Measurements from ENCODE around the gene TMOD2.
"Not testable (repeated sequence)": the region's sequence is repeated elsewhere in the genome, so short reads cannot be mapped to it uniquely, and the experiment has no call there.

TMOD2 gene

GRCh38 chr15:51775967-51776816, 24.8 kb downstream of the TMOD2 start:
- no peak for DNase-seq

DNA sequence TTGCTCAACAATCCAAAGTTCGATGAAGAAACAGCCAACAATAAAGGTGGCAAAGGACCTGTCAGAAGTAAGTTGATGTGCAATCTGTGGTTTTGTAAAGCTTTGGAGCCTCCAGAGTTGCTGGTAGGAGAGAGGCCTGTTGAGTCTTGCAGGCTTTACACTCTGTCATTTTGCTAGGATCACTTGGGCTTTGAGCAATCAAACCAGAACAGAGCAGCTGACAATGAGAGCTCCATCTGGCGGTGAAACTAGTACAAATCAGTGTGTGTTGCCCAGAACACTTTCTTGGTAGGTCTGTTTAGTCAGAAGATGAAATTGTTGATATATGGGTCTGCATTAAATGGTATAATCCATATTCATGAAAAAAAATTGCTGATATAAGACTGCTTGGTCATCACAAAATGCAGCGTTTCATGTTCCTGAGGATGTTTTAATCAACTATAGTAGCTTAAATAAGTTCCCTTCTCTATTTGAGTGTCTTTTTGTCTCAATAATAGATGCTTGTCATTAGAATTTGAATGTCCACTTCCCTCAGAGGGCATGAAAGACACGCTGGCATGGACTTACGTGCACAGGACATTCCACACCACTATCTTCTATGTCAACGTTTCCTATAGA, 25.7 kb downstream of the TMOD2 start:
- DNase-seq, result no peak

GRCh38 chr15:51780636-51781035, 29.2 kb downstream of the TMOD2 start:
- DNase-seq, result no peak

- no peak for DNase-seq
Measured at GRCh38 chr15:51781506-51781905, 30.1 kb downstream of the TMOD2 start.

GRCh38 chr15:51782357-51782896, 31.0 kb downstream of the TMOD2 start:
- DNase-seq, result no peak

- no peak for DNase-seq
Measured at GRCh38 chr15:51783967-51784366, 32.6 kb downstream of the TMOD2 start.

GRCh38 chr15:51787130-51787529, 35.7 kb downstream of the TMOD2 start:
- DNase-seq, result not testable (repeated sequence)

DNA sequence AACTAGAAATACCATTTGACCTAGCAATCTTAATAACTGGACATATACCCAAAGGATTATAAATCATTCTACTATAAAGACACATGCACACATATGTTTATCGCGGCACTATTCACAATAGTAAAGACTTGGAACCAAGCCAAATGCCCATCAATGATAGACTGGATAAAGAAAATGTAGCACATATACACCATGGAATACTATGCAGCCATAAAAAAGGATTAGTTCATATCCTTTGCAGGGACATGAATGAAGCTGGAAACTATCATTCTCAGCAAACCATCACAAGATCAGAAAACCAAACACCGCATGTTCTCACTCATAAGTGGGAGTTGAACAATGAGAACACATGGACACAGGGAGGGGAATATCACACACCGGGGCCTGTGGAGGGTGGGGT, 41.1 kb downstream of the TMOD2 start:
- DNase-seq, result not testable (repeated sequence)

GRCh38 chr15:51793521-51794305, 42.3 kb downstream of the TMOD2 start:
- DNase-seq, result no peak

DNA sequence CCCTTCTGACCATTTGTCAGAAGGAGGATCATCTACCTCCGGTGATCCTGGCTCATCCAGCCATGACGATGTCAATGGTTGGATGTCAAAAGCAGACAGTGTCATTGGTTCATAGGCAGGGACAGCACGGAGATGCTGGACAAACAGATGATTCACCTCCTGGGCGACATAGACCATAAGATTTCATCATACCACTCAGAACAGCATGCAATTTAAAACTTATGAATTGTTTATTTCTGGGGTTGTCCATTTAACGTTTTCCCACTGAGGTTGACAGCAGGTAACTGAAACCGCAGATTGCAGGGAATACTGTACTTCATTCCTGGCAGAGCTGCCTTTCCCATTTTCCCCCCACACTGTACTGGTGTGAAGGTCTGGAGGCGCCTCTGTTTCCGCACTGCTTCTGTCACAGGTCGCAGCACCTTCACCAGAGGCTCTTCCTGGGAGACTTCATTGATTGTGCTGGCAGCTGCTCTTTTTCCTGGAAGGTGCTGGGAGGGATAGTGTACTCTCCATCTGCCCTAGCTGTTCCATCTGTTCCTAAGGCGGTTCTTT, 45.5 kb downstream of the TMOD2 start:
- DNase-seq, result no peak

GRCh38 chr15:51798281-51798680, 46.9 kb downstream of the TMOD2 start:
- no peak for DNase-seq

DNA sequence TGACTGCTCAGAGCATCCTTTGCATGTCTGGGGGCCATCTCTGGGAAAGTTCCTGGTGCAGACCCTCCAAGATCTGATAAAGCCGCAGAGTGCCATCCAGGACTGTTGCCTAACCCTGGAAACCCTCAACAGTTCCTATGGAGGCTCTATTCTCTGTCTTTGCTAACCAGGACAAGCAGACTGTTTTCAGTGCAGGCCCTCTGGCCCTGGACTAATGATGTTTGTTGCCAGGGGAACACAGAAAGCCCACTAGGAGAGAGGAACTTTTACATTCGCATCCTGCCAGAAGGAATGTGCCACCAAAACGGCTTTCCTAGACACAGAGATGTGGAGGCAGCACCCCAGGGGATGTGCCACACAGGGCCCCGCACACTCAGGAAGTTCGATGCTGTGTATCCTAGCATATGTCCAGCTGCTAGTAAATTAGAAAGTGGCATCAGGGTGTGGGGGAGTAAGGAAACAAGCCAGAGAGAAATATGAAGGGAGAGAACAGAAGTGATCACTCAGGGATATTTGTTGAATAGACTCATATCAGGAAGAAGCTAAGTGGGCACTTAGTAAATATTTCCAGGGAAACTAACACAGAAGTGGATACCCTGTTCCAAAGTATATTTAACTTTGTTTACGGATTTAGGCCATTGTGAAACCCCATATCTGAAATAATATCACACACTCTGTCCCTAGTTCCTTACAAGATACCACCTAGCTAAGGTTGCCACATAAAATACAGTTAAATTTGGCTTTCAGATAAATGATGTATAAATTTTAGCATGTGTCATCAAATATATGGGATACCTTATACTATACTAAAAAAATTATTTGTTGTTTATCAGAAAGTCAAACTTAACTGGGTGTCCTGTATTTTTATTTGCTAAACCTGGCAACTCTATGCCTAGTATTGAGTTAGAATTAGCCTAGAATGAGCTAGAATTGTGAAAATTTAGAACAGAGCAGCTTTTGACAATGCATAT, 48.2 kb downstream of the TMOD2 start:
- no peak for DNase-seq

DNA sequence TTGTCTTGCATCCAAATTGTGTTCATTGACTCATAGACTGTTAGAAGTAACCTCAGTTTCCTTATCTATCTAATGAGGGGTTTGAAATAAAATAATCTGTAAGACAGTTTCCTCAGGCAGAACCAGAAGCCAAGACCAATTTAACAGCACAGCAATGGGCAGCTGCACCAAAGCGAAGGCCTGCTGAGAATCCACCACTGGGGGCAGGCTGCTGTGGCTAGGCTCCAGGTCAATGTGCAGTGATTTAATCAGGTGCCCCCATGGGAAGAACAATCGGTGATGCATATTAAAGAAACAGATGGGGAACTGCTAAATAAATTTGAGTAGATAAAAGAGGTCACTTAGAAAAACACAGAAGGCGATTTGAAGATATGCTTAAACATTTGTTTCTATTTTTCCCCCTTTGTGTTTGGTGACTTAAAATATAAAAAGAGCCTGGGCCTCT, 50.0 kb downstream of the TMOD2 start:
- no peak for DNase-seq

GRCh38 chr15:51802593-51802992, 51.2 kb downstream of the TMOD2 start:
- DNase-seq, result no peak

DNA sequence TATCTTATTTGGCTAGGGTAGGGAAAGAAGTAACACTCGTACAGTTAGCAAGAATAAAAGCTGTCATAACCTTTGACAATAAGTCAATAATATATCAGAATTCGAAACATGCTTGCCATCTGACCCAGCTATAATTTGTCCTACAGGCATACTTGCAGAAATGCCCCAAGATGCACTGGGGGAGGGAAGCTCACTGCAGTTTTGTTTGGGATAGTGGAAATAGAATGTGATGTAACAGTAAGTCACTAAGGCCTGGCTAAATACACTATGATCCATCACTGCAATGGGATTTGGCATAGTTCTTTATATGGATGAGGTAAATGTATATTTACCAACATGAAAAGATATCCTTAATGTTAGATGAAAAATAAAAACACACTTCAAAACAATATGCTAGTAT, 52.6 kb downstream of the TMOD2 start:
- no peak for DNase-seq

DNA sequence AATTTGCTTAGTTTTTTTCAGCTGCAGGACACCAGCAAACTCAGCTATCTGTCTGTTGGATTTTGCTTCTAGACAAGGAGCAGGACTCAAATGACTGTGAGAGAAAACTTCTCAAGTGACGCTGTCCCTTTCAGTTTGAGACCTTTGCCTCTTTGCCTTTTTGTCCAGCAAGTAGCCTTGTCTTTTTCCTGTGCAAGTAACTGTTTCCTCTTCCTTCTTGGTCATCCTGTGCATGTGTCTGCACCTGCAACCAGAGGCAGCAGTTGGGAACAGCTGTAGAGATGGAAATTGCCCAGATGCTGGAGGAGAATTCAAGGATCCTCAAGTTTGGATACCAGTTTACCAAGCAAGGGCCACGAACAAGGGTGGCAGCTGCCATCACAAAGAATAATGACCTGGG, 54.7 kb downstream of the TMOD2 start:
- no peak for DNase-seq

DNA sequence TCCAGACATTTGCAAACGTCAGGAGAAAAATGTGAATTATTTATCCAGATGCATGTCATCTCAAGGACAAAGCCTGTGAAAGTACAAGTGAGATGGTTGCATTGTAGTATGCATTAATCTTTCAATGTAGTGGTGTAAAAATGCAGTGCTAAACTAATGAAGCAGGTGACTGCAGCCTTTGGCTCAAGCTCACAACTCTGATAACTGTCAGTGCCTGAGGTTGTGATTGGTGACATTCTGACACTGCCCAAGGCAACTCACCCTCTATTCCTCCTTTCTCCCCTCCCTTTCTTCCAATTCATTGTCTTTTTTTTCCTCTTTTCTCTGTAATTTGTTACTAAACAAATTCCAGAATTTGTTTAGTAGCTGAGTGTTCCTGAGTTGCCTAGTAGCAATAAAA, 58.1 kb downstream of the TMOD2 start:
- DNase-seq, result no peak

DNA sequence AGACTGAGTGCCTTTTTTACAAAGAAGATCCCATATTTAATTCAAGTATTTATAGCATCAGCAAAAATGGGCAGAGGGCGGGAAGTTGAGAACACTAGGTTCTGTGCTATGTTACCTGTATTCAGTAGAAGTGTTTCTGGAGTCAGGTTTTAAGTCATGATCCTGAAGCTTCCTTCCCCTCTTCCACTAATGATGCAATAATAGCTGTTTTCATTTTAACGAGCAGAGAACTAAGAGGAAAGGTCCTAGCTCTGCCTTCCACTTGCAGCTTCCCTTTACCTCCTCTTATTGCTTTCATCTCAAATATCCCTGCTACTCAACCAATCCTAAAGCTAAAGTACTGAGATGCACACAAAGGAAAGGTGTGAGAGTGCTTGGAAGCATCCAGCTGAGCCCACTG, 61.2 kb downstream of the TMOD2 start:
- DNase-seq, result no peak

DNA sequence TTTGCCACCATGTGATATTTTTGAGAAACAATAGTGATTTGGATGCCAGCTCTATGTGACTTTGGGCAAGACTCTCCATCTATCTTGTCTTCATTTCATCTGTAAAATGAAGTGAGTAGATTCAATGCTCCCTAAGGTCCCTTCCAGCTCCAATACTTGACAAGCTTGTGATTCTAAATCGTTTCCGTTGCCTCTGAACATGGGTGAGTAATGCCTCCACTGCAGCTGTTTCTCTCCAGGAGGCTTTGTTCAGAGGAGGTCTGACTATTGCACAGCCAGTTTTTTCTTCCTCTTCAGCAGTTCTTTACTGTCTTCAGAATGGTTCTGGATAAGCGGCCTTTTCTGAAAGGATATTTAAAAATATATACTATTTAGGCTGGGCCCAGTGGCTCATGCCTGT, 63.2 kb downstream of the TMOD2 start:
- peak; percentile 14 for DNase-seq

DNA sequence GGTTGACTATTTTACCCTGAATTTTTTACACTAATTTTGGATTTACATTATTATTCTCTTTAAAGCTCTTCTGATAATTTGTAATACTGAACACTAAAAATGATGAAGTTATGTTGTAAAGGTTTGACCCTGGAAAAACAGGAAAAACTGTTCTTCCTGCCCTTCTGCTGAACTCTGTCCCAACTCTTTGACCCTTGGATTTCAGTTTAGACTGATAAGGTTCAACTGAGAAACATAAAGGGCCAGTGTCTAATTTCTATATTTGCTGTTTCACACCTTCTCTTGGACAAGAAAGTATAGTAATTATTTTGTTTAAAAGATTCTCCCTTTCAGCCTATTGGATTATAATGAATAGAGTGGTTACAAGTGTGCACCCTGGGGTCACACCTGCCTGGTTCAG, 65.2 kb downstream of the TMOD2 start:
- no peak for DNase-seq

GRCh38 chr15:51818150-51818549, 66.8 kb downstream of the TMOD2 start:
- no peak for DNase-seq

- no peak for DNase-seq
Measured at GRCh38 chr15:51825698-51826097, 74.3 kb downstream of the TMOD2 start.
